ENCODE results near the gene TMEM63B.

The TMEM63B gene

DNA sequence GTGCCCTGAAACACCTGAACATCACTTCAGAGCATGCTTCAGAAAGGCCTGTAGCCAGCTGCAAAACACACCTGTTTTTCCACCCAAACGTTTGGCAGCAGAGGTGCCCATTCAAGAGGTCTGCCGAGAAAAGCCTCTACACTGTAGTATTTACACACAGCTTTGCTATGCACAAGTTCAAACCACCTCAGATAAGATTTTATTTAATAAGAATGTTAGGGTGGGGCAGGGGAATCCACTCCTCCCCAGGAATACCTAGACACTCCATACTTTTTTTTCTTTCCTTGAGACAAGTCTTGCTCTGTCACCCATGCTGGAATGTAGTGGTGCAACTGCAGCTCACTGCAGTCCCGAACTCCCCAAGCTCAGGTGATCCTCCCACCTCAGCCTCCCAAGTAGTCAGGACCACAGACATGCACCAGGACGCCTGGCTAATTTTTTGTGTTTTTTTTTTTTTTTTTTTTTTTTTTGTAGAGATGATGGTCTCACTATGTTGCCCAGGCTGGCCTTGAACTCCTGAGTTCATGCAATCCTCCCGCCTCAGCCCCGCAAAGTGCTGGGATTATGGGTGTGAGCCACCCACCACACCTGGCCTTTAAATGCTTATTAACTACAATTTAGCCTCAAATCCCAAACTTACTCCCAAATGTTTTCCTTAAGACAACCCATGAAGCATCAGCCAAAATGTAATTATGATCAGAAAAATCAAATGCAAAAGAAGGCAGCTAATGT lies 9.8 kb upstream of the TMEM63B start:
- Histone ChIP-seq H3K27ac (ENCODE audit: low read length) (no peak overlapping the region), H3K9me3 (ENCODE audit: control insufficient read depth, insufficient read depth, low read length) (no peaks in the 10 kb centered on the region), H3K4me3 (ENCODE audit: low read length) (no peak overlapping the region), H3K36me3 (ENCODE audit: control insufficient read depth, insufficient read depth, low read length) (peaks cover 8% of the 10 kb centered on the region; the same call in 1 of the 2 replicates), H3K4me1 (ENCODE audit: control insufficient read depth, insufficient read depth, low read length) (peaks cover 4% of the 10 kb centered on the region; the same call in 1 of the 2 replicates), H3K27me3 (ENCODE audit: control insufficient read depth, insufficient read depth, low read length) (no peaks in the 10 kb centered on the region)
- WGBS (ENCODE audit: insufficient coverage, insufficient read length), result no CpG with 5 or more reads among the region's 6 CpGs
- no peak for DNase-seq (ENCODE audit: low read depth, low spot score)

DNA sequence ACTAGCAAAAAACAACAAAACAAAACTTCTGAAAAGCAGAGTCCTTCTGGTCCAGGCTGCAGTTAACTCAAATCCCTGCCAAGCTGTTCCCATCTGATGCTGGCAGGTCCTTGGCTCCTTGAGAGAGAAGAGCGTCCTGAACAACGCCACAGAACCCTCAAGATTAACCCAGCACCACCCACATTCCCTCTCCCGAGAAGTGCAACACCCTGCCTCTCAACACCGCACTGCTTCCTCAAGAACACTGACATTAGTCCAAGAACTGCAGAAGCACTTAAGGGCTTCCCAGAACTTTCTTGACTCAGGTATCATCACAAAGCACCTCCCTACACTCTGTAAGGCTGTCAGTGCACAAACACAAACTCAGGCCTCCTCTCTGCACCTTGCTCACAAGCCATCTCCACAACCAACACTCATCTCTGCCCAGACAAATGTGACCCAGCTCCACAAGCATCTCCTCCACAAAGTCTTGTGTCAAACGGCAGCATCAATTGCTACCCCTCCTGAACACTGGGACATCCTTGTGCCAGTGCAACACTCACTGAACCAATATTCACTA lies 7.6 kb upstream of the TMEM63B start:
- DNase-seq (ENCODE audit: low read depth, low spot score), result no peak
- Histone ChIP-seq H3K36me3 (ENCODE audit: control insufficient read depth, insufficient read depth, low read length) (no peaks in the 10 kb centered on the region), H3K4me1 (ENCODE audit: control insufficient read depth, insufficient read depth, low read length) (peaks cover 4% of the 10 kb centered on the region; the same call in 1 of the 2 replicates), H3K27me3 (ENCODE audit: control insufficient read depth, insufficient read depth, low read length) (no peaks in the 10 kb centered on the region), H3K4me3 (ENCODE audit: low read length) (no peak overlapping the region), H3K9me3 (ENCODE audit: control insufficient read depth, insufficient read depth, low read length) (no peaks in the 10 kb centered on the region), H3K27ac (ENCODE audit: low read length) (no peak overlapping the region)
- no CpG with 5 or more reads among the region's 5 CpGs for WGBS (ENCODE audit: insufficient coverage, insufficient read length)

DNA sequence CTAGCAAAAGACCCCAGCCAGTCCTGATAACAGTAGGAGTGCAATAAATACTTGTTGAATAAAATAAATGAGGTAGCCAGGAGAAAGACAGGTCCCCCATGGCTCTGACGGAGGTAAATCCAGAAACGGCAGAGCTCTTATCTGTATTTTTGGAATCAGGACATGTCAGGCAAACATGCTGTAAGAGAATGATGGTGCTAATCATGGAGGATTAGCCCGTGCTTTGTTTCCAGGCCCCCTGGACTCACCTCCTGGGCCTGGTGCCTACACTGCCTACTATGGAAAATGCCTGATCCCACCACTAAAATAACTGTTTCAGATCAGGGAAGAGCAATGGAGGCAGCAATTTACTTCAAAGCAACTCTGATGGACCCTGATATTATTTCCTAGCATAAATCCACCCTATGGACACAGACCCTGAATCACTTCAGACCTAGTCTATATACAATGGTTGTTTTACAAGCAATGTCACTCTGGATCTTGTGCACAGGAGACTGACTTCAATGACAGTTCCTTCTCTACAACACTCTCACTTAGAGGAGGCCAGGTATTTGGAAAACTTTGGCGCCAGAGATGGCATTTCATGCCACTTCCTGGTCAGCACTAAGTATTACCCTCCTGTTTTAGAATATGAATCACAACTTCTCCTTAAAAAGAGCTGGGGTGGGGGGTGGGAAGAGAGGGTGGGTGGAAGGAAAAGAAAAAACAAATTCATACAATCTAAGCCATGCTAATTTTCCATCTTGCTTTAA lies 6.5 kb upstream of the TMEM63B start:
- H3K4me1 ChIP-seq (ENCODE audit: control insufficient read depth, insufficient read depth, low read length), result peaks cover 4% of the 10 kb centered on the region; the same call in 1 of the 2 replicates
- no peak overlapping the region for H3K4me3 ChIP-seq (ENCODE audit: low read length)
- no peak for DNase-seq (ENCODE audit: low read depth, low spot score)
- no peak overlapping the region for H3K27ac ChIP-seq (ENCODE audit: low read length)
- no CpG with 5 or more reads among the region's 4 CpGs for WGBS (ENCODE audit: insufficient coverage, insufficient read length)
- no peaks in the 10 kb centered on the region for H3K36me3 ChIP-seq (ENCODE audit: control insufficient read depth, insufficient read depth, low read length)
- no peaks in the 10 kb centered on the region for H3K9me3 ChIP-seq (ENCODE audit: control insufficient read depth, insufficient read depth, low read length)
- no peaks in the 10 kb centered on the region for H3K27me3 ChIP-seq (ENCODE audit: control insufficient read depth, insufficient read depth, low read length)

DNA sequence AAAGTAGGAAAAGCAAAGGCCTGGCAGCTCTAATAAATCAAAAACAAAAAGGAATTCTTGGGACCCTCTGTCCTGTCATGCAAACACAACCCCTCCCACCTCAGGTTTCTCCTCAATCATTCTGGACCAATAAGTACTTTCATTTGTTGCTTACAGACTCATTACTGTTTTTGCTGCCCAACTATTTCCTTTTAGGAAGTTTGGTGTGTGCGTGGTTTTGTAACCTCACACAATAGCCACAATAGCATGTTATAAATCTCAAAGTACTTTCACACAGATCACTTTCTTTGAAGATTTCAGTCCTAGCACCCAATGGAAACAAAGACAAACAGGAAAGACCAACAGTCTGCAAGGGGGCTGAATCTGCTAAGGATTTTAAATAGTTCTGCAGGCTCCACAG lies 4.6 kb upstream of the TMEM63B start:
- no peaks in the 10 kb centered on the region for H3K36me3 ChIP-seq (ENCODE audit: control insufficient read depth, insufficient read depth, low read length)
- no CpG with 5 or more reads among the region's 1 CpG for WGBS (ENCODE audit: insufficient coverage, insufficient read length)
- no peak overlapping the region for H3K4me3 ChIP-seq (ENCODE audit: low read length)
- H3K4me1 ChIP-seq (ENCODE audit: control insufficient read depth, insufficient read depth, low read length), result peaks cover 4% of the 10 kb centered on the region; the same call in 1 of the 2 replicates
- H3K27ac ChIP-seq (ENCODE audit: low read length), result no peak overlapping the region
- H3K27me3 ChIP-seq (ENCODE audit: control insufficient read depth, insufficient read depth, low read length), result no peaks in the 10 kb centered on the region
- no peaks in the 10 kb centered on the region for H3K9me3 ChIP-seq (ENCODE audit: control insufficient read depth, insufficient read depth, low read length)
- no peak for DNase-seq (ENCODE audit: low read depth, low spot score)

DNA sequence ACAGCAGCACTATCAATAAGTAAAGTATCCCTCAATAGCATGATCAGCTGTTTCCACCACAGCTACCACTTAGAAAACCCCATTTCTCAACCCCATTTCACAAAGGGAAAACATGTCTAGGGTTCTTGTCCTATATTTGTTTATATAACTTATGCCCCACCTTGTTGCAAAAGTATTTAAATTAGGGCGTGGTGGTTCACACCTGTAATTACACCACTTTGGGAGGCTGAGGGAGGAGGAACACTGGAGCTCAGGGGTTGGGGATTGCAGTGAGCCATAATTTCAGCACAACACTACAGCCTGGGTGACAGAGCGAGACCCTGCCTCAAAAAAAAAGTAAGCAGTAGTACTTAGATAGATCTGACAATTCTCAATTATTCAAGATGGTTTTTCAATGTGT lies 3.8 kb upstream of the TMEM63B start:
- no peak for DNase-seq (ENCODE audit: low read depth, low spot score)
- H3K27me3 ChIP-seq (ENCODE audit: control insufficient read depth, insufficient read depth, low read length), result no peaks in the 10 kb centered on the region
- H3K9me3 ChIP-seq (ENCODE audit: control insufficient read depth, insufficient read depth, low read length), result no peaks in the 10 kb centered on the region
- H3K27ac ChIP-seq (ENCODE audit: low read length), result no peak overlapping the region
- WGBS (ENCODE audit: insufficient coverage, insufficient read length), result no CpG with 5 or more reads among the region's 2 CpGs
- no peak overlapping the region for H3K4me3 ChIP-seq (ENCODE audit: low read length)
- no peaks in the 10 kb centered on the region for H3K36me3 ChIP-seq (ENCODE audit: control insufficient read depth, insufficient read depth, low read length)
- H3K4me1 ChIP-seq (ENCODE audit: control insufficient read depth, insufficient read depth, low read length), result peaks cover 7% of the 10 kb centered on the region

DNA sequence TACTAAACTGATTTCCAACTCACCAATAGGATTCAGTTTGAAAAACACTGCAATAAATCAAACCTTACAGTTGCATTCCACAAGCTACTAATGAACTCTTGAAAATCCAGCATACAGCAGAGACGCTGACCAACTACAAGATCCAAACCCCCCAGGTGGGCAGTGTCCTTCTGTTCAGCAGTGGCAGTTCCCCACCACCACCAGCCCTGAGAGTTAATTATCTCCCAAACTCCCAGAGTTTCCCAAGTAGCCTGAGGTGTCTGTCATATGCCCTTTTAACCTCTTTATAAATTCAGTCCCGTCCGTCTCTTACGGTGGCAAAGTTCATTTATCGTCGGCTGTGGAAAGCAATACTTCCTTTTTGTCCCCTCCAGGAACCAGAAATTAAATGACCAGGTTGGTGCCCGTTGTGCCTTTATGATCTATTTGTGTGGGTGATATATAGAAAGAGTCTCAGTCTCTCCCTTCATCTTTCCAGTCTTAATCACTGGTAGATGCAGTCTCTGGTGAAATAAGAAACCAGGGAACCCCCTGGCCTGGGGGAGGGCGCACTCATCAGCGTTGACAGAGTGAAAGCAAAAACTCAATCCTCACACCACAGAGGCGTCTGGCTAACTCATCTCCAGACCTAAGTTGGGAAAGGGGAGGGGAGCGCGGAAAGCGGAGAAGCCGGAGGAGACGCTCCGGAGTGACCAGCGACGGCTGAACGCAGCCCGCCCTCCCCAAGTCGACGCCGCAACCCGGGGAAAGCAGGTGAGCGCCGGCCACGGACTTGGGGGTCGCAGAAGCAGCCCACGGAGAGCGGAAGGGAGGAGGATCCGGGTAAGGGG lies 819 bp upstream of the TMEM63B start:
- Histone ChIP-seq H3K4me1 (ENCODE audit: control insufficient read depth, insufficient read depth, low read length) (peaks cover 5% of the 10 kb centered on the region), H3K36me3 (ENCODE audit: control insufficient read depth, insufficient read depth, low read length) (no peaks in the 10 kb centered on the region), H3K9me3 (ENCODE audit: control insufficient read depth, insufficient read depth, low read length) (no peaks in the 10 kb centered on the region), H3K27ac (ENCODE audit: low read length) (no peak overlapping the region), H3K4me3 (ENCODE audit: low read length) (peak overlapping the region; percentile 60), H3K27me3 (ENCODE audit: control insufficient read depth, insufficient read depth, low read length) (no peaks in the 10 kb centered on the region)
- WGBS (ENCODE audit: insufficient coverage, insufficient read length), result no CpG with 5 or more reads among the region's 31 CpGs
- no peak for DNase-seq (ENCODE audit: low read depth, low spot score)

DNA sequence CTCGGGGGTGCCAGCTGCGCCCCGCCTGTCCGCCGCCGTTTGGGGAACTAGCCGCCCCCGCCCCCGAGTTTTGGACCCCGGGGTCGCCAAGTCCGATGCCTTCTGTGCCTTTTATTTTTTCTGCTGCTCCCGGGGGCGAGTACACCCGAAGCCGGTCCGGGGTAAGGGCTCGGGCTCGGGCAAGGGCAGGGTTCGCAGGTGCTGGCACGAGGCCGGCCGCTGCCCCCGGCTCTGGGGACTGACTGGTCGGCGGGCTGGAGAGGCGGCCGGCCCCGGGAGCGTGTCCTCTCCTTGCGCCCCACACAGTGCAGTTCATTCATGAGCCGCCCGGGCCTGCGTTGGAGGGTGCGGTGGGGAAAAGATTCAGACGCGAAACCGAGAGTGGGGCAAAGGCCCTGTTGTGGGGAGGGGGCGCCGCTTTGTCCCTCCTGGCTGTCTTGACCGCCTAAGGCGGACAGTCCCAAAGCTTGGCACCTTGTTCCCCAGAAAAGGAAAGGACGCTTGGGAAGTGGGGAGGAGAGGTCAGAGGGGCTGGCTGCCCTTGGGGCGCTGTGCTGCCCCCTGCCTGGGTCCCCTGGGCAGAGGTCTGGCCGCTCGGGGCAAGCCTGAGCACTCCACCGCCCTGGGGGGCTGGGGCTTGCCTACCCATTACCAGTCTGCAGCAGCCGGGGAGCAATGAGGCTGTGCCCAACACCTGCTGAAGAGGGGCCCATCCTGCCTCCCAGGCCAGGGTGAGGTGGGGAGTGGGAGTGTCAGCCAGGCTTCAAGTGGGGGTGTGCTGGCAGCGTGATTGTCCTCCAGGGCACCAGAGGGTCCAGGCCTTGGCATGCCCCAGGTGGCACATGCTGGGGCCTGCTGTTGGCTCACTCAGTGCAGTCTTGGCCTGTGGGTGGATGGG lies 915 bp downstream of the TMEM63B start:
- Histone ChIP-seq H3K27me3 (ENCODE audit: control insufficient read depth, insufficient read depth, low read length) (no peaks in the 10 kb centered on the region), H3K27ac (ENCODE audit: low read length) (no peak overlapping the region), H3K36me3 (ENCODE audit: control insufficient read depth, insufficient read depth, low read length) (no peaks in the 10 kb centered on the region), H3K4me1 (ENCODE audit: control insufficient read depth, insufficient read depth, low read length) (peaks cover 5% of the 10 kb centered on the region), H3K9me3 (ENCODE audit: control insufficient read depth, insufficient read depth, low read length) (no peaks in the 10 kb centered on the region), H3K4me3 (ENCODE audit: low read length) (peak overlapping the region; percentile 78)
- no CpG with 5 or more reads among the region's 49 CpGs for WGBS (ENCODE audit: insufficient coverage, insufficient read length)
- DNase-seq (ENCODE audit: low read depth, low spot score), result no peak

DNA sequence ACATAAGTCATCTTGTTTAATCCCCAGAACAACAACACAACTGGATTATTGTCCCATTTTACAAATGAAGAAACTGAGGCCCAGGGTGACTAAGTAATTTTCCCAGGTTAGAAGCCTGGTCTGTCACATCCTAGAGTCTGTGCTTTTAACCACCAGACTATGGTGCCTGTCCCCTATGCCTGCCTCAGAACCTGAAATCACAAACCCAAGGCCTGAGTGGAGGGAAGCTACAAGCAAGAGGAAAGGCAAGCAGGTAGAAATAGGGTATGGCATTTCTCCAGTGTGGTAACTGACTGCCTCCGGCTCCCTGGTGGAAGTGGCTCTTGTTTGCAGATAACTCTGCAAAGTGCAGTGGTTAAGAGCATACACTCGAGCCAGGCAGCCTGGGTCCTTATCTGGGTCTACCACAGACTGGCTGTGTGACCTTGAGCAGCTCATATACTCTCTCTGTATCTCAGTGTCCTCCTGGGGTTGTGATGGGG lies 2.5 kb downstream of the TMEM63B start:
- DNase-seq (ENCODE audit: low read depth, low spot score), result no peak
- Histone ChIP-seq H3K36me3 (ENCODE audit: control insufficient read depth, insufficient read depth, low read length) (no peaks in the 10 kb centered on the region), H3K4me3 (ENCODE audit: low read length) (no peak overlapping the region), H3K27me3 (ENCODE audit: control insufficient read depth, insufficient read depth, low read length) (no peaks in the 10 kb centered on the region), H3K9me3 (ENCODE audit: control insufficient read depth, insufficient read depth, low read length) (no peaks in the 10 kb centered on the region), H3K4me1 (ENCODE audit: control insufficient read depth, insufficient read depth, low read length) (peaks cover 7% of the 10 kb centered on the region), H3K27ac (ENCODE audit: low read length) (no peak overlapping the region)
- WGBS (ENCODE audit: insufficient coverage, insufficient read length), result no CpG with 5 or more reads among the region's 2 CpGs

DNA sequence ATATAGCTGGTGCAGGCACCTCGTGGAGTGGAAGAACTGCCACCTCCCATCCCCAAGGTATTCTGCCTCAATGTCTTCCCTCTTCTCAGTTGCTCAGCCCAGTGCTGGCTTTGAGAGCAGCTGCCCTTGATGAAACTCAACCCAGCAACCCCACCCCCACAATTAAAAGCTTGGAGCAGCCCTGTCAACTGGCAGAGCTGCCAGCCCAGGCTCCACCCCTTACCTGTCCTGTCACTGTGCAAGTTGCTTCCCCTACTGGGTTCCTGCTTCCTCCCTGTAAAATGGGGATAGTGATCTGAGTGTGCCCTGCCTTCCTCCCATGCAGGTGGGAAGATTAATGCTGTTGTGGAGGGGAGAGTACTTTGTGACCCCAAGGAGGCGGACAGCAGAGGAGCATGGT lies 4.5 kb downstream of the TMEM63B start:
- DNase-seq (ENCODE audit: low read depth, low spot score), result no peak
- WGBS (ENCODE audit: insufficient coverage, insufficient read length), result no CpG with 5 or more reads among the region's 2 CpGs
- peaks cover 7% of the 10 kb centered on the region for H3K4me1 ChIP-seq (ENCODE audit: control insufficient read depth, insufficient read depth, low read length)

More for the DNA sequence above, 4.5 kb downstream of the TMEM63B start:
- Histone ChIP-seq H3K9me3 (ENCODE audit: control insufficient read depth, insufficient read depth, low read length) (no peaks in the 10 kb centered on the region), H3K27me3 (ENCODE audit: control insufficient read depth, insufficient read depth, low read length) (no peaks in the 10 kb centered on the region), H3K36me3 (ENCODE audit: control insufficient read depth, insufficient read depth, low read length) (no peaks in the 10 kb centered on the region), H3K4me3 (ENCODE audit: low read length) (no peak overlapping the region), H3K27ac (ENCODE audit: low read length) (no peak overlapping the region)

All from iPS DF 6.9 (cell line).